HepG2 (cell line): Measurements from ENCODE around the gene KIF19. TPM values are rescaled to one million over a fixed set of nuclear protein-coding genes. Genes with fewer than 3 reads are reported as not detected.
A peak's percentile ranks its signal among the peaks of the same experiment; 100 is the strongest.

Experiments used
- ATAC-seq: fragments of 200-7000 bp; cut with Tn5 transposase; 3 replicates; pipeline ENCODE4 v1.9.1; 2020; ENCODE audit warnings: mild to moderate bottlenecking, moderate library complexity
- BruUV-seq: library from RNA; stranded (reverse); fragments of 400-500 nt; replicated peaks from 2 replicates; lab custom pipeline; 2021; lab: Mats Ljungman, UMichigan
- CTCF ChIA-PET: fragments of 300-600 bp; formaldehyde crosslinking; extraction: SDS; loops from one replicate; lab custom pipeline; 2021; ENCODE audit warnings: low total read pairs, inconsistent platforms, low intra/inter-chr PET ratio; lab: Yijun Ruan, JAX
- POLR2A ChIA-PET: fragments of 350-600 bp; sonication (Branson Sonifier 250); formaldehyde crosslinking; loops from one replicate; lab custom pipeline; 2020; ENCODE audit warnings: antibody characterized with exemption, inconsistent platforms; lab: Yijun Ruan, JAX
- DNase-seq: peaks from one replicate; pipeline ENCODE4 v3.0.0-alpha.2; 2015; ENCODE audit warnings: low spot score
- FAIRE-seq: peaks from 3 replicates; lab custom pipeline; 2011; peaks lifted over from hg19 to GRCh38; lab: Jason Lieb, UNC
- H2AFZ ChIP-seq: one replicate; pipeline ENCODE4 v1.6.1; 2011; ENCODE audit warnings: low read length, inconsistent platforms
- H3K27ac ChIP-seq: fragments of 300-600 bp; 3 replicates; pipeline ENCODE4 v1.8.0; 2011; ENCODE audit warnings: mixed run types, mild to moderate bottlenecking, mixed read lengths, low read length, inconsistent platforms; ENCODE audit not compliant: insufficient read depth; ENCODE audit errors: extremely low read length
- H3K27me3 ChIP-seq, 2 experiments: fragments of 200-600 bp in 1 of 2; 2 replicates in 1 of 2; 3 replicates in 1 of 2; pipeline versions ENCODE4 v1.6.0 to v1.8.0; 2011; ENCODE audit warnings: low read length in 2 of 2, mild to moderate bottlenecking in 2 of 2, moderate library complexity in 2 of 2, inconsistent platforms in 1 of 2; ENCODE audit not compliant: insufficient read depth in 2 of 2, control insufficient read depth in 1 of 2
- H3K36me3 ChIP-seq, 2 experiments: fragments of 200-600 bp in 1 of 2; replicated peaks in 1 of 2; 2 replicates in 1 of 2; 3 replicates in 1 of 2; pipeline versions ENCODE4 v1.5.1 to v1.8.0; 2011; ENCODE audit warnings: low read length in 2 of 2, inconsistent platforms in 1 of 2; ENCODE audit not compliant: insufficient read depth in 2 of 2, control insufficient read depth in 1 of 2
- H3K4me1 ChIP-seq: 2 replicates; pipeline ENCODE4 v1.5.1; 2012; ENCODE audit warnings: low read length, inconsistent platforms; ENCODE audit not compliant: insufficient read depth
- H3K4me2 ChIP-seq: 2 replicates; pipeline ENCODE4 v1.6.0; 2011; ENCODE audit warnings: low read depth, low read length, inconsistent platforms
- H3K4me3 ChIP-seq, 3 experiments: fragments of 200-600 bp in 1 of 3; sonication (generic), shearing (Covaris generic) in 1 of 3; replicated peaks in 1 of 3; 2 replicates each; pipeline ENCODE4 v1.5.1; 2011 to 2016; ENCODE audit warnings: low read length in 3 of 3, inconsistent platforms in 2 of 3, low read depth in 2 of 3, mild to moderate bottlenecking in 2 of 3, control low read depth in 1 of 3, mixed read lengths in 1 of 3; ENCODE audit not compliant: insufficient read depth in 1 of 3
- H3K79me2 ChIP-seq: one replicate; pipeline ENCODE4 v1.6.1; 2011; ENCODE audit warnings: low read length, inconsistent platforms; ENCODE audit not compliant: insufficient read depth
- H3K9ac ChIP-seq: 2 replicates; pipeline ENCODE4 v1.6.0; 2011; ENCODE audit warnings: mild to moderate bottlenecking, low read depth, low read length, inconsistent platforms; ENCODE audit not compliant: insufficient read depth
- H3K9me3 ChIP-seq: 2 replicates; pipeline ENCODE4 v1.5.1; 2012; ENCODE audit warnings: mild to moderate bottlenecking, low read length
- H4K20me1 ChIP-seq: 2 replicates; pipeline ENCODE4 v1.6.0; 2011; ENCODE audit warnings: inconsistent platforms, mild to moderate bottlenecking, low read length, moderate library complexity; ENCODE audit not compliant: insufficient read depth
- ASH2L ChIP-seq: fragments of 300-600, 200-600 bp; sonication (generic); IDR thresholded peaks from 2 replicates; pipeline ENCODE4 v1.7.0; 2017; ENCODE audit warnings: low read depth, mild to moderate bottlenecking, moderate library complexity, mixed read lengths, low read length; ENCODE audit not compliant: insufficient read length
- EZH2 ChIP-seq: conservative IDR thresholded peaks from 2 replicates; pipeline ENCODE4 v1.6.1; 2012; ENCODE audit warnings: mild to moderate bottlenecking, low read depth, low read length, moderate library complexity
- MIER3 ChIP-seq: IDR thresholded peaks from 2 replicates; pipeline ENCODE4 v1.6.1; 2016; ENCODE audit warnings: missing compliant biosample characterization, borderline replicate concordance
- MYC ChIP-seq: sonication (generic); formaldehyde crosslinking; IDR thresholded peaks from 2 replicates; pipeline ENCODE4 v1.9.0; 2021; ENCODE audit warnings: missing genetic modification reagents, borderline replicate concordance
- MYNN ChIP-seq: sonication (generic); formaldehyde crosslinking; IDR thresholded peaks from 2 replicates; pipeline ENCODE4 v1.4.0; 2020; ENCODE audit warnings: mild to moderate bottlenecking, low read depth, missing genetic modification reagents
- RFX5 ChIP-seq: IDR thresholded peaks from 2 replicates; pipeline ENCODE4 v1.6.1; 2011; ENCODE audit warnings: low read depth, low read length, improper control_type of control experiment
- RXRB ChIP-seq: IDR thresholded peaks from 2 replicates; pipeline ENCODE4 v1.6.1; 2016; ENCODE audit warnings: borderline replicate concordance, missing genetic modification reagents, missing compliant biosample characterization
- SMC3 ChIP-seq: IDR thresholded peaks from 2 replicates; pipeline ENCODE4 v1.6.1; 2011; ENCODE audit warnings: low read length, improper control_type of control experiment
- WIZ ChIP-seq: sonication (generic); formaldehyde crosslinking; IDR thresholded peaks from 2 replicates; pipeline ENCODE4 v1.5.1; 2020; ENCODE audit warnings: mild to moderate bottlenecking, missing genetic modification reagents
- ZBTB8A ChIP-seq: sonication (generic); formaldehyde crosslinking; IDR thresholded peaks from 2 replicates; pipeline ENCODE4 v1.4.0; 2020; ENCODE audit warnings: mild to moderate bottlenecking, low read depth, missing genetic modification reagents, borderline replicate concordance
- ZHX2 ChIP-seq, 2 experiments: sonication (generic) in 1 of 2; formaldehyde crosslinking in 1 of 2; IDR thresholded peaks; 2 replicates each; pipeline versions ENCODE4 v1.6.1 to v1.9.0; 2014 to 2022; ENCODE audit warnings: antibody characterized with exemption in 1 of 2, borderline replicate concordance in 1 of 2, inconsistent platforms in 1 of 2, low read depth in 1 of 2, missing genetic modification reagents in 1 of 2
- ZNF503 ChIP-seq: sonication (generic); formaldehyde crosslinking; IDR thresholded peaks from 2 replicates; pipeline ENCODE4 v1.4.0; 2020; ENCODE audit warnings: missing genetic modification reagents
- ZNF562 ChIP-seq: sonication (generic); formaldehyde crosslinking; IDR thresholded peaks from 2 replicates; pipeline ENCODE4 v1.8.0; 2022; ENCODE audit warnings: missing genetic modification reagents, borderline replicate concordance
- ZNF713 ChIP-seq: sonication (generic); formaldehyde crosslinking; IDR thresholded peaks from 2 replicates; pipeline ENCODE4 v1.4.0; 2020; ENCODE audit warnings: mild to moderate bottlenecking, missing genetic modification reagents
- ZNF761 ChIP-seq: sonication (generic); formaldehyde crosslinking; conservative IDR thresholded peaks from 2 replicates; pipeline ENCODE4 v1.4.0; 2020; ENCODE audit warnings: mild to moderate bottlenecking, missing genetic modification reagents
- ZNF878 ChIP-seq: sonication (generic); formaldehyde crosslinking; IDR thresholded peaks from 2 replicates; pipeline ENCODE4 v1.8.1; 2023; ENCODE audit warnings: mild to moderate bottlenecking, missing genetic modification reagents, moderate library complexity
- WGBS: methylation state at CpG from one replicate; pipeline ENCODE4 v1.1.6; 2017; ENCODE audit warnings: low lambda C conversion rate; 5-methylcytosine and 5-hydroxymethylcytosine counted together
- in situ Hi-C: cut with HindIII; loops from 2 replicates; pipeline ENCODE4 v1.10.0; 2017; ENCODE audit warnings: low pct_unique_long_range_greater_than_20kb; ENCODE audit not compliant: extremely low pct_ligation_motif_present
- intact Hi-C: fragments of 100-400 bp; cut with micrococcal nuclease; formaldehyde crosslinking; loops from one replicate; pipeline ENCODE4 v1.10.0; 2022; ENCODE audit not compliant: unreplicated experiment
- polyA plus RNA-seq, 8 experiments: library from polyadenylated mRNA; depleted of rRNA in 3 of 8; stranded (reverse) in 7 of 8; unstranded in 1 of 8; fragments of >200 nt; fragmentation: Illumina TruSeq in 4 of 8; extraction: Trizol in 4 of 8; gene quantifications; 2 replicates each; pipeline versions ENCODE4 v1.2.1 to v1.2.3, GENCODE V29; 2011 to 2016; ENCODE audit warnings: low read depth in 4 of 8, missing spikeins in 1 of 8, mixed read lengths in 1 of 8; ENCODE audit not compliant: insufficient read depth in 1 of 8
- total RNA-seq, 5 experiments: library from RNA; depleted of rRNA; stranded (reverse); fragments of >200 nt; fragmentation: Illumina TruSeq; extraction: Trizol; gene quantifications; 2 replicates each; pipeline ENCODE4 v1.2.3, GENCODE V29; 2016; ENCODE audit warnings: low read depth in 1 of 5

Gene KIF19
- total and polyA plus RNA-seq, 2 of the 13 experiments (the other 11 are each of a cell fraction or from before 2014, with no cell fraction given) = not detected

- TF ChIP-seq SMC3 (peak; percentile 55; the same call in 1 of the 2 replicates), ZNF503 (CRISPR knock-in tag) (no peak), ZNF761 (0 out of 2 replicates have a peak, but pooled peaks have one; percentile 47), MYNN (no peak), ZNF713 (no peak), ZNF878 (CRISPR knock-in tag) (no peak)
Measured at GRCh38 chr17:74354123-74354522, 28.1 kb downstream of the KIF19 start (continued).

GRCh38 chr17:74354561-74354960, 28.5 kb downstream of the KIF19 start:
- intact Hi-C loops (loop anchor here (1.0 kb wide), 1 partner anchor 53 kb away; no protein-coding TSS in a partner anchor), in situ Hi-C loops (loop anchor here (5.0 kb wide), 1 partner anchor 52 kb away; no protein-coding TSS in a partner anchor)
- FAIRE-seq (no peak), DNase-seq (no peak), ATAC-seq (peak; percentile 27)
- H2AFZ ChIP-seq = no peak overlapping the region
- peaks cover 17 to 84% of the 10 kb centered on the region in 2 experiments; a peak in 4 of 5 replicates for H3K27me3 ChIP-seq
- H3K79me2 ChIP-seq = no peaks in the 10 kb centered on the region
- no TSS peak for BruUV-seq
- no peak overlapping the region for H3K4me2 ChIP-seq
- peaks cover 3% of the 10 kb centered on the region; the same call in 1 of the 2 replicates for H4K20me1 ChIP-seq
- ChIA-PET POLR2A (no interaction called here), CTCF (interaction anchor here (1.5 to 1.8 kb wide), 3 partner anchors 53 to 179 kb away, joined by 7 to 9 read pairs (median 9); no protein-coding TSS in a partner anchor)
- no peak overlapping the region for H3K4me3 ChIP-seq
- no peaks in the 10 kb centered on the region for H3K4me1 ChIP-seq
- H3K27ac ChIP-seq = no peak overlapping the region
- no peaks in the 10 kb centered on the region for H3K9me3 ChIP-seq
- no peak overlapping the region for H3K9ac ChIP-seq
- no peaks in the 10 kb centered on the region for H3K36me3 ChIP-seq
- WGBS = 4% methylated on average over 3 of the region's 10 CpGs
- no peak for TF ChIP-seq ZHX2 (IDR thresholded peaks at IDR 0.05; ENCODE audit: low read depth)
- TF ChIP-seq ZHX2 (CRISPR knock-in tag; IDR thresholded peaks at IDR 0.05; ENCODE audit: borderline replicate concordance) = no peak
- no peak for TF ChIP-seq RFX5
- TF ChIP-seq MYC (CRISPR knock-in tag) = 0 out of 2 replicates have a peak, but pooled peaks have one; percentile 6
- 0 out of 2 replicates have a peak, but pooled peaks have one; percentile 9 for TF ChIP-seq EZH2
- TF ChIP-seq MIER3 (CRISPR knock-in tag) = no peak
- no peak for TF ChIP-seq ZBTB8A (CRISPR knock-in tag)
- TF ChIP-seq WIZ (CRISPR knock-in tag) = no peak
- TF ChIP-seq ASH2L = no peak
- TF ChIP-seq RXRB (CRISPR knock-in tag) = no peak
- no peak for TF ChIP-seq ZNF562 (CRISPR knock-in tag)
